ENCODE measurements around the gene YY1. TPM values are rescaled to one million over a fixed set of nuclear protein-coding genes. Genes with fewer than 3 reads are reported as not detected.

YY1 gene
- total RNA-seq, 2 donors from 2014 or later = 44.4 to 60.7 TPM

DNA sequence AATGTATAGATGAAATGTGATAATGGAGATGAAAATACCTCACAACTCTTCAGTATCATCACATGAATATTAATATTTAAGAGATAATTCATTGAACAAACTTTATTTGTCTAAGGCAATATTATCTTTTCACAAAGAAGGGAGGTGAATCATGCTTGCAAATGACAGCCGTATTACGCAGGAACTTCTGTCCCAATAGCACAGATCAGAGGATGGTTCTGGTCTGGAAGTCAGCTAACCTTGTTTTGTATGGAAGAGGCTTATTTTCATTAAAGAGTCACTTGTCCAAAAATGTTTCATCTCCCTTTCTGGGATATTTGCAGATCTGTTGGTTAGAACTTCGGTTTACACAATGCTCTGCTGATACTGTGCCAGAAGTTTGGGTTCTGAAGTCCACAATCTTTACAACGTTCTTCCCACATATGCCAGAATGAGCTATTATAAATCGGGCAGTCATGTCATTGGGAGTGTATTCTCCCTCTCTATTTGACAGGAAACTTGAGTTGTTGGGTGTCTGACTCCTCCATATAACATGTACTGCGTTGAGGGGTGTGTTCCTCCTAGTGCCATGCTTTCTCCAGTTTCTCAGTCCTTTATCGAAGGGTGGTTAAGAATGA lies 29.8 kb downstream of the YY1 start:
- no peaks in the 10 kb centered on the region for H3K4me1 ChIP-seq (replicated peaks)
- TF ChIP-seq POLR2AphosphoS5 (IDR thresholded peaks at IDR 0.05) (no peak), POLR2A (IDR thresholded peaks at IDR 0.05) (no peak)
- TF ChIP-seq, protein P1, sequence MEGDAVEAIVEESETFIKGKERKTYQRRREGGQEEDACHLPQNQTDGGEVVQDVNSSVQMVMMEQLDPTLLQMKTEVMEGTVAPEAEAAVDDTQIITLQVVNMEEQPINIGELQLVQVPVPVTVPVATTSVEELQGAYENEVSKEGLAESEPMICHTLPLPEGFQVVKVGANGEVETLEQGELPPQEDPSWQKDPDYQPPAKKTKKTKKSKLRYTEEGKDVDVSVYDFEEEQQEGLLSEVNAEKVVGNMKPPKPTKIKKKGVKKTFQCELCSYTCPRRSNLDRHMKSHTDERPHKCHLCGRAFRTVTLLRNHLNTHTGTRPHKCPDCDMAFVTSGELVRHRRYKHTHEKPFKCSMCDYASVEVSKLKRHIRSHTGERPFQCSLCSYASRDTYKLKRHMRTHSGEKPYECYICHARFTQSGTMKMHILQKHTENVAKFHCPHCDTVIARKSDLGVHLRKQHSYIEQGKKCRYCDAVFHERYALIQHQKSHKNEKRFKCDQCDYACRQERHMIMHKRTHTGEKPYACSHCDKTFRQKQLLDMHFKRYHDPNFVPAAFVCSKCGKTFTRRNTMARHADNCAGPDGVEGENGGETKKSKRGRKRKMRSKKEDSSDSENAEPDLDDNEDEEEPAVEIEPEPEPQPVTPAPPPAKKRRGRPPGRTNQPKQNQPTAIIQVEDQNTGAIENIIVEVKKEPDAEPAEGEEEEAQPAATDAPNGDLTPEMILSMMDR (IDR thresholded peaks at IDR 0.05) = no peak
- H3K27ac ChIP-seq = no peak overlapping the region
- H3K27me3 ChIP-seq (replicated peaks; ENCODE audit: insufficient read depth) = no peaks in the 10 kb centered on the region
- no peaks in the 10 kb centered on the region for H3K9me3 ChIP-seq
- no peak overlapping the region for H3K4me3 ChIP-seq
- no peaks in the 10 kb centered on the region for H3K36me3 ChIP-seq
- WGBS = 56% methylated on average over 7 of the region's 7 CpGs
- intact Hi-C loops (cut with DNase I) = no loop called here
- no peak for DNase-seq (ENCODE audit: low spot score)

DNA sequence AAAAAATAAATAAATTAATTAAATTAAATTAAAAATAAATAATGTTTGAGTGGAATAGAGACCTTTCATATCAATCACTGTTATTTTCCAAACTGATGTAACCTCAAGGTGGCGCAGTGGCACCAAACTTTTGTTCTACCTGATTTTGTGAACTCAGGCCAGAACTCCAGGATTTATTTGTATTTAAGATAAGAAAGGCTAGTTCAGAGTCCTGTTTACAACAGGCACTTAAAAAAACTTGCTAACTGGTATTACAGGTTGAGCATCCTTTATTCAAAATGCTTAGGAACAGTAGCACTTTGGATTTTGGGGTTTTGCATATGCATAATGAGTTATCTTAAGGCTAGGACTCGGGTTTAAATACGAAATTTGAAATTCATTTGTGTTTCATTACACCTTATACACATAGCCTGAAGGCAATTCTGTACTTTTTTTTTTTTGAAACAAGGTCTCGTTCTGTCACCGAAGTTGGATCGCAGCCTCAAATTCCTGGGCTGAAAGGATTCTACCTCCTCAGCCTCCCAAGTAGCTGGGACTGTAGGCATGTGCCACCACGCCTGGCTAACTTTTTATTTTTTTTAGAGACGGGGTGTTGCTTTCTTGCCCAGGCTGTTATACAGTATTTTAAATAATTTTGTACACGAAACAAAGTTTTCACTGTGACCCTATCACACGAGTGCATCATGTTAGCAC lies 32.4 kb downstream of the YY1 start:
- H3K27ac ChIP-seq = peak overlapping the region; percentile 4 to 35
- 38% methylated on average over 10 of the region's 10 CpGs for WGBS

DNA sequence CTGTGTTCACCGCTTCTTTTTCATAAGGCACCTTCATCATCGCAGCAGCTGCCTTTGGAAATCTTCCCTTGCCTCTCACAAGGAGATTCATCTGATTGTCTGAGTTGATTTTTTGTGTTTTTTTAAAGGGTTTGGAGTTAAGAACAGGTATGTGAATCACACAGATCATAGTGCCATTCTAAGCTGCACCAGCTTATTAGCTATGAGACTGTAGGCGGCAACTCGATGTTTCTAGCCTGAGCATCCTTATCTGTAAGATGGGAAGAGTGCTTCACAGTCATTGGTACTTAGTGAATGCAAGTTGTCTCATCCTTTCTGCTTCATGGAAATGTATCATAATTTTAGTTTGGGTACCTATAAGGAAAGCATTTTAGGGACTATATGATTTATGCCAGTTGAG lies 35.3 kb downstream of the YY1 start:
- 87% methylated on average over 4 of the region's 4 CpGs for WGBS
- H3K27me3 ChIP-seq (replicated peaks; ENCODE audit: insufficient read depth) = no peaks in the 10 kb centered on the region
- H3K4me3 ChIP-seq = no peak overlapping the region
- intact Hi-C loops (cut with DNase I) = no loop called here
- H3K9me3 ChIP-seq = no peaks in the 10 kb centered on the region
- no peak for DNase-seq (ENCODE audit: low spot score)
- no peak overlapping the region for H3K27ac ChIP-seq
- no peaks in the 10 kb centered on the region for H3K36me3 ChIP-seq
- TF ChIP-seq POLR2AphosphoS5 (IDR thresholded peaks at IDR 0.05) = no peak
- no peak for TF ChIP-seq POLR2A (IDR thresholded peaks at IDR 0.05)
- TF ChIP-seq, protein P1 (IDR thresholded peaks at IDR 0.05) = no peak
- H3K4me1 ChIP-seq (replicated peaks) = peaks cover 6% of the 10 kb centered on the region

More for the DNA sequence above, 32.4 kb downstream of the YY1 start:
- Histone ChIP-seq H3K36me3 (no peaks in the 10 kb centered on the region), H3K27me3 (replicated peaks; ENCODE audit: insufficient read depth) (no peaks in the 10 kb centered on the region), H3K4me3 (no peak overlapping the region), H3K4me1 (replicated peaks) (no peaks in the 10 kb centered on the region), H3K9me3 (no peaks in the 10 kb centered on the region)
- TF ChIP-seq POLR2A (IDR thresholded peaks at IDR 0.05) = no peak
- peak; percentile 92 for TF ChIP-seq POLR2AphosphoS5 (IDR thresholded peaks at IDR 0.05)
- TF ChIP-seq, protein P1 (IDR thresholded peaks at IDR 0.05) = peak; percentile 32 to 87 (median 68)
- peak; percentile 88 for DNase-seq (ENCODE audit: low spot score)
- intact Hi-C loops (cut with DNase I) = no loop called here

DNA sequence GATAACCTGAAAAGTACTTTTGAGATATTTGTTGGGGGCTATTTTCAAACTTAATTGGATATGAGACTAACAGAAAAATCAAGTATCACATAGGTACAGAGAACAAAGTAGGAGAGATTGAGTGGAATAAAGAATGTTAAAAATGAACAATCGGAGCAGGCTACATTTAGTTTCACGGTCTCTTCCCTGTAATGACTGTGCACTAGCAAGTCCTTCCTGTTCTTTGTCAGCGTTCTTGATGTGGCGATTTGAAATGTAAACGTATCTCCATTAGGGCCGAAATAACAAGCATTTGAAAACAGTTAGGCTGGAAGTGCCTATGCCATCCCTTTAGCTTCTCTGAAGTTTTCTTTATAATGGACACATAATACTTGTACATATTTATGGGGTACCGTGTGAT lies 36.3 kb downstream of the YY1 start:
- intact Hi-C loops (cut with DNase I) = no loop called here
- WGBS = 56% methylated on average over 7 of the region's 7 CpGs
- TF ChIP-seq POLR2A (IDR thresholded peaks at IDR 0.05) = no peak
- TF ChIP-seq POLR2AphosphoS5 (IDR thresholded peaks at IDR 0.05) = no peak
- TF ChIP-seq, protein P1 (IDR thresholded peaks at IDR 0.05) = no peak
- Histone ChIP-seq H3K36me3 (no peaks in the 10 kb centered on the region), H3K27me3 (replicated peaks; ENCODE audit: insufficient read depth) (no peaks in the 10 kb centered on the region), H3K27ac (no peak overlapping the region), H3K4me3 (no peak overlapping the region), H3K4me1 (replicated peaks) (peaks cover 6% of the 10 kb centered on the region), H3K9me3 (no peaks in the 10 kb centered on the region)
- no peak for DNase-seq (ENCODE audit: low spot score)

DNA sequence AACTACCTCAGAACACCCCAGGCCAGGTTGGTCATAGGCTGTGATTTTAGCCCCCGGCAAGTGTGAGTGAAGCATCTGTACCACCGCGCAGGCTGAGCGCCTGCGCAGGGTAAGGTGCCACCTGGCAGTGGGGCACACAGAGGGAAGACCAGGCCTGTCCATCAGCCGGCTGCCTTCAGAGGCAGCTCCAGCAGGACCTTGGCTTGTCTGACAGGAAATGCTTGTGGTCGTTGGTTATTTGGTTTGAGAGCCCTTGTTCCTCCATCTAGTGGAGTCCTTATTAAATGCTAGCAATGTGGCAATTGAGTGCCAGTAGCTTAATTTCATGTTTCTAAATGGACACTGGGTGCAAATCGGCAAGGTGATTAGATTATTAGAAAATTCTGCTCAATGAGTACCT lies 39.8 kb downstream of the YY1 start:
- Histone ChIP-seq H3K27ac (no peak overlapping the region), H3K36me3 (no peaks in the 10 kb centered on the region), H3K27me3 (replicated peaks; ENCODE audit: insufficient read depth) (no peaks in the 10 kb centered on the region), H3K9me3 (no peaks in the 10 kb centered on the region), H3K4me3 (no peak overlapping the region), H3K4me1 (replicated peaks) (peaks cover 13% of the 10 kb centered on the region)
- WGBS = 46% methylated on average over 8 of the region's 8 CpGs
- no peak for TF ChIP-seq POLR2A (IDR thresholded peaks at IDR 0.05)
- TF ChIP-seq, protein P1 (IDR thresholded peaks at IDR 0.05) = peak in 1 of 4 experiments; percentile 19
- DNase-seq (ENCODE audit: low spot score) = peak; percentile 47
- intact Hi-C loops (cut with DNase I) = no loop called here
